Stimulated activated CD8-positive, alpha-beta memory T cell treated with anti-CD3 and anti-CD28 coated beads, Interleukin-12 subunit alpha, Interleukin-12 subunit beta, amount 100 ng/mL, for 24 hours (primary cell): ENCODE data around the gene CELA2A.
"Not testable (repeated sequence)": the region's sequence is repeated elsewhere in the genome, so short reads cannot be mapped to it uniquely, and the experiment has no call there.

ENCODE experiments used
- DNase-seq: peaks from one replicate; pipeline ENCODE4 v3.0.0-alpha.2; 2020; ENCODE audit errors: extremely low read depth

The CELA2A gene

DNA sequence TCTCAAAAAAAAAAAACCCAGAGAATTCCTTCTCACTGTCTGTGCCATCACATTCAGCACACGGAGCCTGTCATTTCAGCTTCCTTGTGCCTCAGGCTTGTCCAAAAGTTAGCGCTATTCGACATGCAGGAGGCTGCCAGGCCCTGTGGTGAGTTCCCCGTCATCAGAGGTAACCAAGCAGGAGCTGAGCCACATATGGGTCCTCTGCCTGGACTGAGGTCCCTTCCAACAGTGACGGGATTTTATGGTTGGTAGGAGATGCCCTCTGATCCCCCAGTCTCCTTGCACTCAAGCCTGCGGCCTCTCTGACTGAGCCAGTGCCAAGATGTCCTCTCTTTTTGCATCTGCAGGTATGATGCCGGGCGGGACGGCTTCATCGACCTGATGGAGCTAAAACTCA lies 31.0 kb upstream of the CELA2A start:
- DNase-seq: no peak

DNA sequence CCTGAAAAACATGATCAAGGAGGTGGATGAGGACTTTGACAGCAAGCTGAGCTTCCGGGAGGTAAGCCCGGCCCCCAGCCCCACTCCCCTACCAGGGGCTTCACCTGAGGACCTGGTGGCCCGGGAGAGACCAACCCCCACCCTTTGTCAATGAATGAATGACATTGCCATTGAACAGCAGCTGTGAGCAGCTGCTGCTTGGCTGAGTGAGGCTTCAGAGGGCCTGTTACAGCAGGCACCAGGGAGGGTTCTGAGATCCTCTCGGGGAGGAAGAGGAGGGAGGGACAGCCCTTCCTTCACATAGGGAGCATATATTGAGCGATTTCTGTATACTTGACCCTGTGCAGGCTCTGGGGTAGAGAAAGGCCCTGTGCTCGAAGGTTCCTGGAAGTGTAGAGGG lies 30.6 kb upstream of the CELA2A start:
- DNase-seq: no peak

DNA sequence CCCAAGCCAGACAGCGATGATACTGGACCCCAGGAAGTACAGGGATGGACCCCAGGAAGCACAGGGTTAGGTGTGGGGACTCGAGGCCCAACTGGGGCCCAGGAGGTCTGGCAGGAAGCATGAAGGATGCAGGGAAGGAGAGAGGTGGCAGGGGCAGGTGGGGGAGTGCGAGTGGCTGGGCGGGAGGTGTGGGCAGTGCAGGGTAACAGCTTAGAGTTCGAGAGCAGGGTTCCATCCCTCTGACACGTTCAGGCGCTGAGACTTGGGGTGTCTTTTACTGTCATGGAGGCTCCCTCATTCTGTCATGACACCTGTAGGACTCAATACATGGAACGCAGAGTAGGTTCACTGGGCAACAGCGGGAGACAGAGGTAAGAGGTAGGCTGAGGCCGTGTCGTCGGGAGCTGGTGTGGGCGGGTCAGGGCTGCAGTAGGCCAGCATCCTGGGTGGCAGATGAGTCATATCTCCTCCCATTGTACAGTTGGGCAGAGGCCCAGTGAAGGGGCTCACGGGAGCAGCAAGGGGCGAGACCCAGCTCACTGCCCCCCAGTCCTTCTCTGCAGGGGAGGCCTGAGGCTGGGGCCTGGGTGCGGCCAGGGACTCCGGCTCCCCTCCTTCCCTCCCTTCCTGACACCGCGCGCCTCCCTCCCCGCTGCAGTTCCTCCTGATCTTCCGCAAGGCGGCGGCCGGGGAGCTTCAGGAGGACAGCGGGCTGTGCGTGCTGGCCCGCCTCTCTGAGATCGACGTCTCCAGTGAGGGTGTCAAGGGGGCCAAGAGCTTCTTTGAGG lies 29.8 kb upstream of the CELA2A start:
- no peak for DNase-seq

DNA sequence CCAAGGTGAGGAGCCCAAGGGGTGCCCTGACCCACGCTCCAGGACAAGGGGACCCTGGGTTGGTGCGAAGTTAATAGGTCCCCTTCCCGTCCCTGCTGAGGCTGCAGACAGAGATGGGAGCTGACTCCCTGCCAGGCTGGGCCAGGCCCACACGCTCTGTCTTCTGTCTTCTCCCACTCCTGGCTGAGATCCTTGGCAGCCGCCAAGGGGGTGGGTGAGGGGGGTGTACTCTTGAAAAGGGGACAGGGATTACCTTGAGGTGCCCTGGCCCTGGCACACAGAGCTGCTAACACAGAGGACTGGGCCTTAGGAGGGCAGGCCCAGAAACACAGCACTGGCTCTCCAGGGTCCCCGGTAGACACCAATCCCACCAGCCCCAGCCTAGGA lies 29.3 kb upstream of the CELA2A start:
- DNase-seq: no peak

DNA sequence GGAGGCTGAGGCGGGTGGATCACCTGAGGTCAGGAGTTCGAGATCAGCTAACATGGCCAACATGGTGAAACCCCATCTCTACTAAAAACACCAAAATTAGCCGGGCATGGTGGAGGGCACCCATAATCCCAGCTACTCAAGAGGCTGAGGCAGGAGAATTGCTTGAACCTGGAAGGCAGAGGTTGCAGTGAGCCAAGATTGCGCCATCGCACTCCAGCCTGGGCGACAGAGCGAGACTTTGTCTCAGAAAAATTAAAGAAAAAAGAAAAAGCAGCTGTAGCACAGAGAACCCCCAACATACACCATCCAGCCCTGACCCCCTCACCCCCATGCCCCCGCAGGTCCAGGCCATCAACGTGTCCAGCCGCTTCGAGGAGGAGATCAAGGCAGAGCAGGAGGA lies 28.3 kb upstream of the CELA2A start:
- DNase-seq: not testable (repeated sequence)

DNA sequence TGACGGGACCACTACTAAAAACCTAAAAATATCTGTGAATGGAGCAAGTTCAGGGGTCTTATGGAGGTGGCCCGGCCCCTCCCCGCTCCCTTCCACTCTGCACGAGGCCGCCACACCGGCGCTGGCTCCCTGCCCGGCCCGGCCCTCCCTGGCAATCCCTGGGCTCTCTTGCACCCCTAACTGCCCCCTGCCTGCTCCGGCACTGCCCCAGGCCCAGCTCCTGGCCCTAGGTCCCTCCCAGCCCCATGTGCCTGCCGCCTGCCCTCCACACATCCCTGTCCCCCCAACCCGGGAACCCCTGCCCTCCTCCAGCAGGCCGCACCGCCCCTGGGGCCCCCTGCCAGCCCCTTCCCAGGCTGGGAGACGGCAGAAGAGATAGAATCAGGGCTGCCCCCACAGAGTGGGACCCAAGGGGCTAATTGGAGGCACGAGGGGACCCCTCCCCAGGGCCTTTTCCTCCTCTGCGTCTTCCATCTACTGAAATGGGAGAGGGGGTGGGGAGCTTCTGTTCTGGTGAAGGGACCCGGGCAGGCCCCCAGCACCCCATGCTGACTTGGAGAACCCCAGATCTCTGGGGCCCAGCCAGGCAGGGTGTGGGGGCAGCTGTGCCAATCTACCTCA lies 27.6 kb upstream of the CELA2A start:
- no peak for DNase-seq

DNA sequence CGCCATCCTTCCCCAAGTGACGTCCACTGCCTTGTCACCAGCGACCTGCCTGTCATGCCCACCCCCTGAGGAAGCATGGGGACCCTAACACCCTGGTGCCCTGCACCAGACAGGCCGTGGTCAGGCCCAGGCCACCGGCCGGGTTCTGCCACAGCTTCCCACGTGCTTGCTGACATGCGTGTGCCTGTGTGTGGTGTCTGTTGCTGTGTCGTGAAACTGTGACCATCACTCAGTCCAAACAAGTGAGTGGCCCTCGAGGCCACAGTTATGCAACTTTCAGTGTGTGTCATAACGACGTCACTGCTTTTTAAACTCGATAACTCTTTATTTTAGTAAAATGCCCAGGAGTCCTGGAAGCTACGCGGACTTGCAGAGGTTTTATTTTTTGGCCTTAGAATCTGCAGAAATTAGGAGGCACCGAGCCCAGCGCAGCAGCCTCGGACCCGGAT lies 26.8 kb upstream of the CELA2A start:
- no peak for DNase-seq

DNA sequence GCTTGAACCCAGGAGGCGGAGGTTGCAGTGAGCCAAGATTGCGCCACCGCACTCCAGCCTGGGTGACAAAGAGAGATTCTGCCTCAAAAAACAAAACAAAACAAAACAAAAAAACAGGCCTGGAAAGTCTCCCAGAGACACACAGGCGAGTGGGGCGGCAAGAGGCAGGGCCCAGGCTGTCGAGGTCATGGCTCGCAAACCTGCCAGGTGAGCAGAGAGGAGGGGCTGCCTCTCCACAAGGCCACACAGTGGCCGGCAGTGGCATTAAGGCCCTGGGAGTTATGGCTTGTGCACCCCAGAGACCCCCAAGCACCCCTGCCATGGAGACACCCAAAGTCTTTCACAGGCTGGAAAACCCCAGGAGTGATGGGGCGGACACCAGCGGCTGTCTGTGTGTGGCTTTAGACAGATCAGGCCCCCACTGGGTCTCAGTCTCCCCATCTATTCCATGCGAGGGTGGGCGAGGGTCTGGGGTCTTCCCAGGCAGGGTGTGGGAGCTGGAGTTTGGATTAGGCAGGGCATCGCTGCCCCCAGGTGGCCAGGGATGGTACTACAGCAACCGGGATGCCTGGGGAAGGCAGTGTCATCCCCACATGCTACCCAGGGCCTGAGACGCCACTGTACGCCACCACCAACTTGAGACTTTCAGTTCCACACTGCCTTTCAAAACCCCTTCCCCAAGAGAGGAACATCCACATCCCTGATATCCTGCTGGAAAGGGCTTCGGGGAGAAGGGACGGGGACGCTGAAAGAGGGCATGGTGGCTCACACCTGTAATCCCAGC lies 25.6 kb upstream of the CELA2A start:
- DNase-seq: no peak

DNA sequence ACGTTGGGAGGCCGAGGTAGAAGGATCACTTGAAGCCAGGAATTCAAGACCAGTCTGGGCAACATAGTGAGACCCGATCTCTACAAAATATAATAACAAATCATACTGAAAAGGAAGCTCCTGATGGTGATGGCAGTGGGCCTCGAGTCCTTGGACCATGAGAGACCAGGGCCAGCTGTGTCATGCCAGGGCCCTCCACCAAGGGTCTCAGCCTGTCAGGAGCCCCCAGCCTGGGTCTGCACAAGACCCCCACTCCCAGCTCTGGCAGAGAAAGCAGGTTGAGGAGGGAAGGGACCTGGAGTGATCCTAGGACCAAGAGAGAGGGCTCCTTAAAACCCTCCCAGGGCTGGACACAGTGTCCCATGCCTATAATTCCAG lies 25.0 kb upstream of the CELA2A start:
- DNase-seq: no peak

DNA sequence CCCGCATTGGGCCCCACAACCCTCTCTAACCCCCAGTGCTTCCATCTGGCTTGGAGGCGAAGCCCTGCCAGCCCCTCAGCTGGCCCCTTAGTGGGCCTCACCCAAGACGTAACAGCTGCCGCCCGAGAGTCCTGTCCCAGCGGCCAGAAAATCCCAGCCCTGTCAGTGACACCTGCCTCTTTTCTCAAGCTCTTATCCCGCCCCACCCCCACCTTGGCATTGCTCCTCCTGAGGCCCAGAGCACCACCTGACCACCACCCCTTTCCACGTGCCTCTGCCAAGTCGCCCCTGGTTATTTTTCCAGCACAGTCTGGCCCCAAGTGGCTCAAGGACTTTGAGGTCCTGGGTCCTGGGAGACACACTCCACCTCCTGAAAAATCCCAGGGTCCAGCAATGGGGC lies 24.2 kb upstream of the CELA2A start:
- DNase-seq: no peak

DNA sequence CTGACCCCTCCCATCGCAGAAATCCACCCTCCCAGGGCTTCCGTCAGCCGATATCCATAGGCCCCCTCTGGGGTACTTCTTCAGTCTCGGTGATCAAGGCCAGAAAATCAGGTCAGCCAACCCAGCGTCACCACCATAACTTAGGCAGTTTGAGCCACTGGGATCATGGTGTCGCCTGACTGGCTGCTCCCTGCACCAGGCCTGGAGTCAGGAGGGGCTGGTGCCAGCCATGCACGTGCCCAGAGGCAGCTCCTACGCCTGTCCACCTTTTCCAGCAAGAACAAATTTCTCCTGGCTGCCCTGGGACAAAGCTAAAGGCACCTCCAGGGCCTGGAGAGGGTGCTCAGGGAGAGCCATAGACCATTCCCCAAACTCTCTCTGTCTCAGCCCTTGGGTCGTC lies 23.1 kb upstream of the CELA2A start:
- no peak for DNase-seq

DNA sequence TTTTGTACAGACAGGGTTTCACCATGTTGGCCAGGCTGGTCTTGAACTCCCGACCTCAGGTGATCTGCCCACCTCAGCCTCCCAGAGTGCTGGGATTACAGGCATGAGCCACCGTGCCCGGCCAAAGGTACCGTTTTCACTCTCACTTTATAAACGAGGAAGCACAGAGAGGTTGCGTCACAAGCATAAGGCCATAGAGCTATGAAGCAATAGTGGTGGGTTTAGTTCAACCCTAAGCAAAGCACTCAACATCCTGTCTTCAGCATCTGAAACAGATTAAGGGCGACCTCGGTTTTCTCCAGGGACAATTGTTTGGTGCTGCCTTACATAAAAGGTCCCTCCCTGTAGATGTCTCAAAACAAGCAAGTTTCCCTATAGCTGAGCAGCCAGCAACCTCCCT lies 21.8 kb upstream of the CELA2A start:
- DNase-seq: not testable (repeated sequence)

DNA sequence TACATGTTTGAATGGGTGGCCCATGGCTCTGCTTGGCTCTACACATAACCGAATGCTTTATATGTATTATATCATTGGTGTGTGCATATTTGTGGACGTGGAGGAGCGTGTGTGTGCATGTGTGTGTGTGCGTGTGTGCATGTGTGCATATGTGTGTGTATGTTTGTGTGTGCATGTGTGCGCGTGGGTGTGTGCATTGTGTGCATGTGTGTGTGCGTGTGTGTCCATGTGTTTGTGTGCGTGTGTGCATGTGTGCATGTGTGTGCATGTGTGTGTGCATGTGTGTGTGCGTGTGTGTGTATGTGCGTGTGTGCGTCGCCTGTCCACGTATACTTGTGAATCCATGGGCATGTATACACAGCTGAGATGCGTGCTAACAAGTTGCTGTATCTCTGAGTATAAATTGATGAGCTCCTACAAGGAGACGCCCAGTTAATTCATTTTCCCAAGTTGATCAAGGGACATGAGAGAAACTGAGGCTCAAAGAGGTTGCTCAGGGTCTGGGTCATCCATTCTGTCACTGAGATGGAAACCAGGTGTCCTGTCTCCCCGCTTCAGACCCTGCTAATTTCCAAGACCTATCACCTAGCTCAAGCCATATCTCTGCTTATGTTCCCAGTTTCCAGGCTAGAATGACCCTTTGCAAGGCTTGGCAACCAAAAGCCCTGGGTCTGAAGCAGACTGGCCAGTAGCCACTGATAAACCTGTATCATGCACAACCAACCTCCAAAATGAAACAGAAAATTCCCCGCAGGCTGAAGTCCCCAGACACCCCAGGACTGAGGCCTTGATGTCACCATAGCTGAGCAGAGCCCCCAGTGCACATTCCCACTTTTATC lies 21.1 kb upstream of the CELA2A start:
- no peak for DNase-seq

DNA sequence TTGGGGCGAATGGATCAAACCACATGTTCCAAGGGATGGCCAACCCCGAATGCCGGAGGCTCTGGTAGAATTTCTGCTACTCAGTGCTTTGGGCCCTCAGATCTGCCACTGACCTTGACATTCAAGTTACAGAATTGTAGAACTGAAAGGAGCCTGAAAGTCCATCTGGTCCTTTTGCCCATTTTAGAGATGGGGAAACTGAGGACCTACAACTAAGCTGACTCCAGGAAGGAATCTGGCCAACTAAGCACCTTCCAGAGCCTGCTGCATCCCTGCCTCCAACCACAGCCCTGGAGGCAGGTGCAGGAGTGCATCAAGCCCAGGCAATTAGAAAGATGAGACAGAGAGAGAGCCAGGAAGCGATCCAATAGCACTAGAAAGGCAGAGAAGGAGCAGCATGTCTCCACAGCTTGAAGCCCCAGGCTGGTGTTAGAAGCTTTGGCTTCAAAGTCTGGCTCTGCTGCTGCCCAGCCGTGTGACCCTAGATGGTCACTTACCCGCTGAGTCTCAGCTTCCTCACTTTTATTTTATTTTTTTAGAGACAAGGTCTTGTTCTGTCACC lies 19.6 kb upstream of the CELA2A start:
- DNase-seq: no peak

DNA sequence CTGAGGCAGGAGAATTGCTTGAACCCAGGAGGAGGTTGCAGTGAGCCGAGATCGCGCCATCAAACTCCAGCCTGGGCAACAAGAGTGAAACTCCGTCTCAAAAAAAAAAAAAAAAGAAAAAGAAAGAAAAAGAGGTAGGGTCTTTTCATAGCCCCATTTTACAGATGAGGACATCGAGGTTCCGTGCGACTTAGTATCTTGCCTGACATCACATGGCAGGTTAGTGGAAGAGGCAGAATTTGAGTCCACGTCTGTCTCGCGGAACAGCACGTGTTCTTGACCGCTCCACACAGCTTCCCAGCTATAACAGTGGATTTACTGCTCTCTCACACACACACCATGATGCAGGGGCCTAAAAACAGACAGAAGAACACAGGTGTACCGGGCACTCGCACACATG lies 17.2 kb upstream of the CELA2A start:
- no peak for DNase-seq

DNA sequence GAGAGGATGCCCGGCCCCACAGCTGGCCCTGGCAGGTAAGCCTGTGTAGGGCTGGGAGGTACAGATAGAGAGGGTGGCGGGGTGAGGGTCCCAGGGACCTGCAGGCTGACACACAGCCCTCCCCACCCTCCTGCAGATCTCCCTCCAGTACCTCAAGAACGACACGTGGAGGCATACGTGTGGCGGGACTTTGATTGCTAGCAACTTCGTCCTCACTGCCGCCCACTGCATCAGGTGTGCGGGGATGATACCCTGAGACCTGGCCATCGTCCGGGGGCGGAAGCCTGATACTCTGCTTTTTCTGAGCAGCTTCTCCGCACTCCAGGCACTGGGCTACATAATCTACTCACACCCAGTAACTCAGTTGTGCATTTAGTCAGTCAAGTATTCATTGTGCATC lies 16.2 kb upstream of the CELA2A start:
- no peak for DNase-seq

DNA sequence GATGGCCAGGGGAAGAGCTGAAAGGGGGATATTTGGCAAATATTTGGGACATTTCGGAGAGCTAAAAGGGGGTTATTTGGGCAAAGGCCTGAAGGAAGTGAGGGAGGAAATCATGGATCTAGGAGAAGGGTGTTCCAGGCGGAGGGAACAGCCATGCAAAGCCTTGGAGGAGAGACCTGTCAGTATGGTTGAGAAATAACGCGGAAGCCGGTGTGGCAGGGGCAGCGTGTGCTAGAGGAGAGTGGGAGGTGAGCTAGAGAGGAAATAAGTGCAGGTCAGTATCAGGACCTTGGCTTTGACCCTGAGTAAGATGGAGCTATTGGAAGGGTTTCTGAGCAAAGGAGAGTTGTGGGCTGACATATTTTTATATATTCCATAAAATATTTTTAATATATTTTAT lies 15.3 kb upstream of the CELA2A start:
- DNase-seq: no peak

DNA sequence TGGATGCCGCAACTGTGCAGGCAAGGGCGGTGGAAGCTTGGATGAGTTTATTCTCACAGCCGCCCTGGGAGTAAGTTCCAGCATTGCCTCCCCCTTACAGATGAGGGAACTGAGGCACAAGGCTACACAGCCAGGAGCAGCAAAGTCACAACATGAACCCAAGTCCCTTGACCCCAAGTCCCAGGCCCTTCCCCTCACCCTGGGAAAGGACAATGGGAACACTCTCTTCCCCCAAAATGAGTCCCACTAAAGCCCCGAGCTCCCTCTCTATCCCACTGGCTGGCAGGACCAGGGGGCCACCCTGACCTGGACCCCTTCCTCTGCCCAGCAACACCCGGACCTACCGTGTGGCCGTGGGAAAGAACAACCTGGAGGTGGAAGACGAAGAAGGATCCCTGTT lies 14.4 kb upstream of the CELA2A start:
- DNase-seq: no peak

DNA sequence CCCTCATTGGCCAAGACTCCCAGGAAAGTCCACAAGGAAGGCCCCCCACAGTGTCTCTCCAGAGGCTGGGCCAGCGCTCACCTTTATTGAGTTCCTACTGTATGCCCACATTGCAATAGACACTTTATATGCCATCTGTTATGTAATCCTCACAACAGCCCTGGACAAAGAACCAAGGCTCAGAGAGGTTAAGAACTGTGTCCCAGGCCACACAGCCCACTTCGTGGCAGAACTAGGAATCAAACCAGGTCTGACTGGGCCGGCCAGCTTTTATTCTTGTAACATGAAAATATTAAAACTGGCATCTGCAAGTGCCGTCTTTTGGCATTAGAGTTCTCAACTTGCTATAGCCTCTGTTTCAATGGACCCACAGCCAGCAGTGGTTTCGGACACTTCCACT lies 13.8 kb upstream of the CELA2A start:
- DNase-seq: no peak

DNA sequence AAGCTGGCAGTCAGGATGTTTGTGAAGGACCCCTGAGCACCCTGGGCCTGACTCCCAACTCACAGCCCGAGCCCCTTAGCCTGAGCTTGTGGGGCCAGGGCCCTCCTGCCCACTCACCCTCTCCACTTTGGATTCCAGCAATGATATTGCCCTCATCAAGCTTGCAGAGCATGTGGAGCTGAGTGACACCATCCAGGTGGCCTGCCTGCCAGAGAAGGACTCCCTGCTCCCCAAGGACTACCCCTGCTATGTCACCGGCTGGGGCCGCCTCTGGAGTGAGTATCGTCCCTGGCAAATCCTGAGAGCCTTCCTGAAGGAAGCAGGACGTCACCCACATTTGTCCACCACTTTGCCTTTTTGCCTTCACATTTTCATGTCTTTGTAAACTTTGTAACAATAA lies 13.3 kb upstream of the CELA2A start:
- no peak for DNase-seq

DNA sequence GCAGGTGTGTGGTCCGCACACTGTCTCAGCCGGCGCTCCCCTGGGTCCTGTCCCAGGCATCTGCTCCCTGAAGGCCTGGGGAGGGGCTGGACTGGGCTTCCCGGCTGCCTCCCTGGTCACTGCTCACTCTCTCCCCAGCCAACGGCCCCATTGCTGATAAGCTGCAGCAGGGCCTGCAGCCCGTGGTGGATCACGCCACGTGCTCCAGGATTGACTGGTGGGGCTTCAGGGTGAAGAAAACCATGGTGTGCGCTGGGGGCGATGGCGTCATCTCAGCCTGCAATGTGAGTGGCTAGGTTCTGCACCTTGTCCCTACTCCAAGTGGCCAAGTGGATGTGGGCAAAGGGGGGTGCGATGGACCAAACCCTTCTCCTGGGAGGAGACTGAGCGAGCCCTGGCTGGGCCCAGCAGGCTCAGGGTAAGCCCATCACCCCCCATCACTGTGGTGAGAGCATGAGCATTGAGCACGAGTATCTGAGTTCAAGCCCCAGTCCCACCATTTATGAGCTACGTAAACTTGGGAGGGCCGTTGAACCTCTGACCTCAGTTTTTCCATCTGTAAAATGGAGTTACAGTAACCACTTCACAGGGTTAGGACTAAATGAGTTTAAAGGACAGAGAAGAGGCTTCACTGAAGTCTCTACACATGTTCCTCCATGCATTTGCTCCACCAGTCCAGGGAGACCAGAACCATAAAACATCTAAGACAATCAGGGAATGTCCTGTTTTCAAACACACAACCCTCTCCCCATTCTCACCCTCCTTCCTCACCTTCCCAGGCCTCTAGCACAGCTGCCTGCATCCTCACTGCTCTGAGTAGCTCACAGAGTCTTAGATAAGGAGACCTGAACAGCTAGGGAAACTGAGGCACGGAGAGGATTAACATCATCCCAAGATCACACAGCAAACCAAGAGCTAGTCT lies 11.8 kb upstream of the CELA2A start:
- no peak for DNase-seq
